Hippocampal formation (tissue), 2 donors: ENCODE data around the gene ST3GAL4.

ENCODE experiments used
- DNase-seq, 2 donors: peaks; one replicate each; lab custom pipeline; 2025; lab: John Stamatoyannopoulos, UW

Gene ST3GAL4

DNA sequence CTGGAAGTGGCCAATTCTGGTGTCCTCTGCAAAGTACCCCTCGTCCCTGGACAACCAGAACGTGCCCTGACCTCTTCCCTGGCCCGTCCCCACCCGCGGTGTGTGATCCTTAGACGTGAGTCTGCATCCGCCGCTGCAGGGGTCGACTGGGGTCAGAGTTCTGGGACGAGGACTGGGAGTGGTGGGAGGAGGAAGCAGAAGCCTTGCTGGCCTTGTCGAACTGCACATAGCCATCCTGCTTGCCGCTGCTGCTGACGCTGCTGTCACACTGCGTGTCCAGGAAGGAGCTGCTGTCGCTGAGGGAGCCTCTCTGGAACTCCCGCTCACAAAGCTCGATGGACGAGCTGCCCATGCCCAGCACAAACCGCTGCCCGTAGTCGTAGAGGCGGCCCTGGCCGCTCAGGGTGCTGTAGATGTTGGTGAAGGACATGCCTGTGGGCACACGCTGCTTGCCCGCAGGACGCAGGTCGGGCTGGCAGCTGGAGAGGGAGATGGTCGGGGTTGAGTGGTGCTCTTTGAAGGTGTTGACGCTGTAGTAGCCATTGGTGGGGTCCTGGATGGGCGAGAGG, 69.1 kb downstream of the ST3GAL4 start:
- no peak for DNase-seq

GRCh38 chr11:126426106-126426505, 70.6 kb downstream of the ST3GAL4 start:
- no peak for DNase-seq

DNA sequence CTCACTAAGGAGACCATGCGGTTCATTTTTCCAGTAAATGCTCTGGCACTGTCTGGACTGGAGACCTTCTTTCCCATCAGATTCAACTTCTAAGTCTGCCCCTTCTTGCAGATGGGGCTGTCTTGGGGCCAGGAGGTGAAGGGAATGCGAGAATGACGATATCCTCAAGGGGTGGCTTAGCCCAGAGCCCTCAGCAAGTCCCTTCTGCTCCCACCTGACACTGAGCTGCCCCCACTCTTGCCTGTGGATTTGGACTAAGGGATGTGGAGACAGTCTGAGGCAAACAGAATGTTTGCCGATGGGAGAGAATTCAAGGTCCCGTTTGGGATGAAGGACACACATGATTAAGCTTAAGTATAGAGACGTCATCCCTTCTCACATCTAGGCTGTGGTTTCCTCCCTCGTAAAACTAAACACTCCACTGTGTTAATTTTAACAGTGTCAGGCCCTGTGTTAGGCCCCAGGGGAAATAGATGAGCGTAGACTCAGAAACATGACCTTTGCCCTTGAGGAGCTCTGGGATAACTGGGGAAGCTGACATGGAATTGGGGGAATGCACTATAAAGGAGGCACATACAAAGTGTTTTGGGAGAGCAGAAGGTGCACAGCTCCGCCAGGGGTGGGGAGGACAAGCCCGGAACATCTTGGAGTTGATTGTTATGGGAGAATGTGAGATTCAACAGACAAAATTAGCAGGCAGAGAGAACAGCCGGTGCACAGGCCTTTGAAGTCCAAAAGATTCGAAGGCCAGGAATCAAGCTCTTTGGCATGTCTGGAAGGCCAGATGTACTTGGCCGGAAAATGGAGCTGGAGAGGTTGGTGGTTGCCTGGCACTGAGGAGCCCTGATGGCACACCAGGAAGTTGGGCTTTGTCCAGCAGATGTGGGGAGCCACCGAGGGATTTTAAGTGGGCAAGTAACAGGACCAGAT, 71.6 kb downstream of the ST3GAL4 start:
- no peak for DNase-seq

DNA sequence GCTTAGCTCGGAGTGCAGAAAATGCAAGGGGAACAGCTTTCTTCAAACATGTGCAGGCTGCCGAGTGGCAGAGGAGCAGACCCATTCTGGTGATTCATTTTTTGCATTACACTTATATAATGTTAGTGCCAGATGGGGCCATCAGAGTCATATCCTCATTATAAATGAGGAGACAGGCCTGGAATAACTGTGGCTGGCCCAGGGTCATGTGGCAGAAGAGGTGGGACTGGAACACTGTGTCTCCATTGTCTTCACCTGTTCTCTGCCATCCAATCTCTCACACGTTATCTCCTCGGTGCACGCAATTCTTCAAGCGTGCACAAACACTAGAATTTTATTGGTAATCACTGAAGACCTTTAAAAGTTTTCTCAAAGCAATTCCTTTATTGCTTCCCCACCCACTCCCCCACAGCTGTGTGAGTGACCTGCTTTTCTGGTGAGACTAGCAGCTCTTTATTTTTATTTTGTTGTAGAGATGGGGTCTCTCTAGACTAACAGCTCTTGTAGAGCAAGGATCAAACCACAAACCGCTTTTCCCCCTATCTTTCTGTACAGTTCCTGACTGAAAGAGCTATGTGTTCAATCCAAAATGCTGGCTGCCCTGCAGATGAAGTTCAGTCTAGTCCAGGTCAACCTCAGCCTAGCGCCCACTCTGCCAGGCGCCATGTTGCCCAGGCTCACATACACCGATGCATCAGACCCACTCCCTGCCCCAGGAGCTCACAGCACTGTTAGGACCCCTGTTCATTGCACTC, 75.3 kb downstream of the ST3GAL4 start:
- DNase-seq, result no peak

DNA sequence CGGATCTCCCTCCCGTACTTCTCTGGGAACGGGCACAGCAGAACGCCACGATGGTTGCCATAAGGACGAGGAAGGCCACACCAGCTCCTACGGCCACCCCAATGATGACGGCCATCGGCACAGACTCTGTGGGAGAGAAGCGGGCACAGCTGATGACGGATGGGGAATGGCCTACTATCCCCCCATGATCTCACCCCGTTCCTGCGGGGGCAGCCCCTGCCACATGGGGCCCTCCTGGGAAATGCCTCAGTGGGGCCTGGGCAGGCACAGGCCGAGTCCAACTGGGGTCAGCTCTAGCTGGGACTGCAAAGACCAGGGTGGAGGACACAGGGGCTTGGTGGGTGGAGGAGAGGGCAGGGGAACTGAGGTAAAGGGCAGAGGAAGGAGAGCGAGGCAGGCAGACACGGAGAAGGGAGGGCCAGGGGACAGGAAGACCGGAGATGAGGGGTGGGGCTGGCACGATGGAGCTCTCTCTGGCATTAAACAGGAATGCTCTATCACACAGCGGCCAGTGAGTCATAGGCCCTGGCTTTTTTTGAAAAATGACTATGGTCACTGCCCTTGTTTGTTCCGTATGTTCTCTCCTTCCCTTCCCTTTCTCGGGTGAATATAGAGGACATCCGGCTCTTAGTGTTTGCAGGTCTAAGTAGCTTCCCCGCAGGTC, 76.0 kb downstream of the ST3GAL4 start:
- no peak for DNase-seq

- no peak for DNase-seq
Observed at GRCh38 chr11:126432065-126432461, 76.6 kb downstream of the ST3GAL4 start.

DNA sequence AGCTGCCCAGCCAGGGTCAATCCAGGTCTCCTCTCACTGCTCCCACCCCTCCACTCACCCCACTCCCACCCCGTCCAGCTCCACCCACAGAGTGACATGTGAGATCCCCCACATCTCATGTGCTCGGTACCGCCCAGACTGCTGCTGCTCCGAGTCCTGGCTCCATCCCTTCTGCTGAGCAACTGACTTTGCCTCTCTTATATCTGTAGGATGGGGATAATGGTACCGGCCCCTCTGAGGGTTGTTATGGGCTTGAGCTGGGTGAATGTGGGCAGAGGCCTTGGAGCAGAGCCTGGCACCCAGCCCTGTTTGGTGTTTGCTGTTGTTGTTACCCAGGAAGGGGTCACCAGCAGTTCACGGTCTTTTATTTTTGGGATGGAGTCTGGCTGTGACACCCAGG, 77.0 kb downstream of the ST3GAL4 start:
- no peak for DNase-seq

GRCh38 chr11:126433244-126433846, 77.9 kb downstream of the ST3GAL4 start:
- no peak for DNase-seq

- DNase-seq, result no peak
Observed at GRCh38 chr11:126433989-126434949, 78.8 kb downstream of the ST3GAL4 start.

GRCh38 chr11:126434950-126435335, 79.5 kb downstream of the ST3GAL4 start:
- no peak for DNase-seq

- DNase-seq, result no peak
Observed at GRCh38 chr11:126436209-126436755, 80.8 kb downstream of the ST3GAL4 start.

- DNase-seq, result no peak
Observed at GRCh38 chr11:126437731-126438130, 82.2 kb downstream of the ST3GAL4 start.

GRCh38 chr11:126438272-126438671, 82.8 kb downstream of the ST3GAL4 start:
- DNase-seq, result no peak

GRCh38 chr11:126438691-126439090, 83.2 kb downstream of the ST3GAL4 start:
- DNase-seq, result no peak

DNA sequence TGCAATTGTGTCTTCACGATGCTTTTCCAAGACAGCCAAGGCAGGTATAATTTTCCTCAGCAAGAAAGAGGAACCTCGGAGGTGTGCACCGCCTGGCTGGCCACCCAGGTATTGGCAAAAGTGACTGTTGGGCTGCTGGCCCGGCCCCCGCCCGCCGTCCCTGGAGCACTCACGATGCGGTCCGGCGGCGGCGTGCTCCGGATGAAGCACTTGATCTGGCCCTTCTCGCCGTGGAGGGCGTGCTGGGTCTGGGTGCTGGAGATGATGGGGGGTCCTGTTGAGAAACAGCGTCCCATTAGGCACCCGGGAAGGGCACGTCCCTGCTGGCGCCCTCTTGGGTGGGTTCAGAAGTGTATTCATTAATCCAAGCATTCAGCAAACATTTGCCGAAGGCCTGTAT, 84.8 kb downstream of the ST3GAL4 start:
- DNase-seq, result no peak

DNA sequence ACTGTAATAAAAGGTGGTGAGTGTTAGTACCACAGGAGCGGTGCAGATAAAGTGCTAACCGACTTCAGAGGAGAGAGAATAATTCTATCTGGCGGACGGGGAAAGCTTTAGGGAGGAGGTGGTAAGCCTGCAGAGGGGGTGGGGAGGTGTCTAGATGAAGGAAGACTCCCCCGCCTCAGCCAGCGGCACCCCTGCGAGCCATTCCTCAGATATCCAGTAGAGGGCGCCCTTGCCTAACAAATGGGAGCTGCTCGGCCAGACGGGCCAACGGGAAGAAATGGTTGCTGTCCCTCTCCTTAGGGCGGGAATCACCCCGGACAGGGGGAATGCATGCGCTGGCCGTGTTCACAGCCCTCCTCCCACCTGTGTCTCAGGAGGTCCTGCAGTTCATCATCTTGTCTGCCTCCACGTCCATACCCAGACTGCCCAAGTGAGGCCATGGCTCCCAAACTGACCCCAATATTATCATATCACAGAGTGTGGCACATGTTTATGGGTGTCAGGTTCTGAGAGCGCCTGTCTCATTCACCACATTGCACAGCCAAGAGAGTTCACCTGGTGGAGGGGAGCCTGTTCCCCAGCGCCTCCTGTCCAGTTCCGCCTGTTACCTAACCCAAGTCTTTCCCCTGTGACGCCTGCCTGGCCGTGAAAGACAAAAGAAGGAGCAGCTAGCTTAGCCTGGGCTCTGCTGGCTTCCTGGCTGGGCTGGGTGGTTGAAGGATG, 85.5 kb downstream of the ST3GAL4 start:
- DNase-seq, result peak; percentile 71 to 72

GRCh38 chr11:126443120-126443519, 87.6 kb downstream of the ST3GAL4 start:
- DNase-seq, result no peak

DNA sequence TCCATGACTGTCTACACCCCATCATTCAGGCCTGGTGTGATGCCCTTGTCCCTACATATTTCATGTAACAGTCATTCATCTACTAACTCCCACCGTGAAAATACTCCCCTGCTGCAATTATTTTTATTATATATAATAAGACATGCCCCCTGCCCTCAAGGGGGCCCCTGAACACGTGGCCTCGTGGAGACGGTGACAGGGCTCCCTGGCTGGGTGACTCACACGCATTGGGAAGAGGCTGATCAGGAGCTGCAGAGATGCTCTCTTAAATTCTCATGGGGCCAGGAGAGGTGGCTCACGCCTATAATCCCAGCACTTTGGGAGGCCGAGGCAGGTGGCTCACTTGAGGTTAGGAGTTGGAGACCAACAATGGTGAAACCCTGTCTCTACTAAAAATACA, 88.6 kb downstream of the ST3GAL4 start:
- no peak for DNase-seq

- DNase-seq, result no peak
Observed at GRCh38 chr11:126446581-126446980, 91.1 kb downstream of the ST3GAL4 start.

GRCh38 chr11:126450198-126450597, 94.7 kb downstream of the ST3GAL4 start:
- DNase-seq, result no peak
